Measurements from ENCODE around the gene HAL.

Gene HAL

GRCh38 chr12:95995238-95996031 lies 709 bp downstream of the HAL start:
- H3K4me3 ChIP-seq (ENCODE audit: low read depth, low read length): no peak overlapping the region
- DNase-seq (ENCODE audit: low read depth): no peak
- TF ChIP-seq CTCF (IDR thresholded peaks at IDR 0.05; ENCODE audit: low read depth, low read length, missing control alignments): no peak

GRCh38 chr12:95994476-95994875 lies 1.7 kb downstream of the HAL start:
- H3K4me3 ChIP-seq (ENCODE audit: low read depth, low read length): no peak overlapping the region
- TF ChIP-seq CTCF (IDR thresholded peaks at IDR 0.05; ENCODE audit: low read depth, low read length, missing control alignments): no peak
- no peak for DNase-seq (ENCODE audit: low read depth)

GRCh38 chr12:95993907-95994306 lies 2.2 kb downstream of the HAL start:
- H3K4me3 ChIP-seq (ENCODE audit: low read depth, low read length): no peak overlapping the region
- DNase-seq (ENCODE audit: low read depth): no peak
- no peak for TF ChIP-seq CTCF (IDR thresholded peaks at IDR 0.05; ENCODE audit: low read depth, low read length, missing control alignments)

GRCh38 chr12:95990136-95990535 lies 6.0 kb downstream of the HAL start:
- TF ChIP-seq CTCF (IDR thresholded peaks at IDR 0.05; ENCODE audit: low read depth, low read length, missing control alignments): no peak
- DNase-seq (ENCODE audit: low read depth): no peak
- no peak overlapping the region for H3K4me3 ChIP-seq (ENCODE audit: low read depth, low read length)

- H3K4me3 ChIP-seq (ENCODE audit: low read depth, low read length): no peak overlapping the region
- no peak for TF ChIP-seq CTCF (IDR thresholded peaks at IDR 0.05; ENCODE audit: low read depth, low read length, missing control alignments)
- DNase-seq (ENCODE audit: low read depth): no peak
Observed at GRCh38 chr12:95989504-95990123, 6.5 kb downstream of the HAL start.

- no peak for DNase-seq (ENCODE audit: low read depth)
Observed at GRCh38 chr12:95988506-95989275, 7.5 kb downstream of the HAL start.

More at GRCh38 chr12:95988506-95989275, 7.5 kb downstream of the HAL start:
- TF ChIP-seq CTCF (IDR thresholded peaks at IDR 0.05; ENCODE audit: low read depth, low read length, missing control alignments): no peak
- H3K4me3 ChIP-seq (ENCODE audit: low read depth, low read length): no peak overlapping the region
